ENCODE data around the gene TMUB2.

- peak; percentile 32; the same call in 1 of the 2 replicates for TF ChIP-seq CTCF (IDR thresholded peaks at IDR 0.05; ENCODE audit: low read depth, low read length)
- no peak for TF ChIP-seq EZH2phosphoT487 (IDR thresholded peaks at IDR 0.05; ENCODE audit: low read depth)
These were observed 35.5 kb downstream of the TMUB2 start for GRCh38 chr17:44222112-44222869.
